Activated naive CD4-positive, alpha-beta T cell treated with anti-CD3 and anti-CD28 coated beads for 36 hours (primary cell): ENCODE results near the gene MRPL49. TPM values are rescaled to one million over a fixed set of nuclear protein-coding genes. Genes with fewer than 3 reads are reported as not detected.
A peak's percentile ranks its signal among the peaks of the same experiment; 100 is the strongest.

Source experiments
- CTCF ChIA-PET: fragments of 350-600 bp; sonication (Branson Sonifier 250); formaldehyde crosslinking; loops from one replicate; lab custom pipeline; 2021; ENCODE audit warnings: antibody characterized with exemption; lab: Charles Lee
- DNase-seq: peaks from one replicate; pipeline ENCODE4 v3.0.0-alpha.2; 2020
- H3K27ac Mint-ChIP-seq: one replicate; pipeline ENCODE4 v1.8.0; 2021; ENCODE audit warnings: mild to moderate bottlenecking, mixed read lengths
- H3K27me3 Mint-ChIP-seq: one replicate; pipeline ENCODE4 v1.8.0; 2021; ENCODE audit warnings: low read depth, mixed read lengths
- H3K36me3 Mint-ChIP-seq: one replicate; pipeline ENCODE4 v1.8.0; 2021; ENCODE audit warnings: low read depth, mixed read lengths
- H3K4me1 Mint-ChIP-seq: one replicate; pipeline ENCODE4 v1.8.0; 2021; ENCODE audit warnings: low read depth, mixed read lengths
- H3K4me3 Mint-ChIP-seq: one replicate; pipeline ENCODE4 v1.8.0; 2021; ENCODE audit warnings: mild to moderate bottlenecking, moderate library complexity, mixed read lengths
- H3K9me3 Mint-ChIP-seq: one replicate; pipeline ENCODE4 v1.8.0; 2021; ENCODE audit warnings: mixed read lengths
- intact Hi-C: fragments of 100-400 bp; cut with micrococcal nuclease; formaldehyde crosslinking; loops from one replicate; pipeline ENCODE4 v1.15.1; 2023
- total RNA-seq, 2 experiments: library from RNA; stranded (reverse); gene quantifications; one replicate each; pipeline ENCODE4 v1.2.3, GENCODE V29; 2021

Gene MRPL49
- total RNA-seq, result 10 to 100 TPM; 49.3 to 51.6 TPM

- CTCF ChIA-PET, result interaction anchor here (0.6 to 2.8 kb wide), 3 partner anchors 11 to 59 kb away, joined by 3 to 24 read pairs (median 3); partner anchors contain the start of gene TM7SF2
- Mint-ChIP-seq H3K4me3 (peak within 1 kb of the TSS; percentile 99), H3K9me3 (no peaks in the 10 kb centered on the region), H3K27ac (peak within 1 kb of the TSS; percentile 99), H3K4me1 (peaks cover 50% of the 10 kb centered on the region), H3K36me3 (peaks cover 37% of the 10 kb centered on the region), H3K27me3 (no peaks in the 10 kb centered on the region)
- peak; percentile 100 for DNase-seq
- intact Hi-C loops, result loop anchor here (1.0 to 2.0 kb wide), 5 partner anchors 13 to 319 kb away; partner anchors contain the start of genes CAPN1, CDCA5, MAP4K2 and VPS51
Observed at GRCh38 chr11:65121865-65122696, at the start of gene MRPL49, which contains the start of gene FAU. Gene MRPL49 (plus strand): TSS chr11:65122321. CDS start chr11:65122347, 26 bp downstream. Gene FAU (minus strand): TSS chr11:65122134. CDS start chr11:65121813, 321 bp downstream.

GRCh38 chr11:65072631-65072966 is 49.5 kb upstream of the MRPL49 start:
- CTCF ChIA-PET, result interaction anchor here (0.6 kb wide), 1 partner anchor 85 kb away, joined by 3 read pairs; no protein-coding TSS in a partner anchor
- Mint-ChIP-seq H3K27ac (no peak overlapping the region), H3K4me3 (no peak overlapping the region), H3K4me1 (peaks cover 4% of the 10 kb centered on the region), H3K9me3 (no peaks in the 10 kb centered on the region), H3K36me3 (peaks cover 18% of the 10 kb centered on the region), H3K27me3 (no peaks in the 10 kb centered on the region)
- intact Hi-C loops, result no loop called here
- no peak for DNase-seq

- no peaks in the 10 kb centered on the region for H3K27me3 Mint-ChIP-seq
- no peak for DNase-seq
- peaks cover 37% of the 10 kb centered on the region for H3K4me1 Mint-ChIP-seq
- H3K9me3 Mint-ChIP-seq, result no peaks in the 10 kb centered on the region
- H3K27ac Mint-ChIP-seq, result no peak overlapping the region
- H3K4me3 Mint-ChIP-seq, result no peak overlapping the region
- intact Hi-C loops, result no loop called here
- H3K36me3 Mint-ChIP-seq, result peaks cover 62% of the 10 kb centered on the region
- CTCF ChIA-PET, result interaction anchor here (1.1 to 1.4 kb wide), 4 partner anchors 34 to 65 kb away, joined by 3 read pairs; partner anchors contain the start of genes SAC3D1 and TM7SF2
Observed at GRCh38 chr11:65077451-65077850, 44.7 kb upstream of the MRPL49 start.

- H3K9me3 Mint-ChIP-seq, result no peaks in the 10 kb centered on the region
- peaks cover 69% of the 10 kb centered on the region for H3K36me3 Mint-ChIP-seq
- H3K27me3 Mint-ChIP-seq, result no peaks in the 10 kb centered on the region
- peak overlapping the region; percentile 39 for H3K27ac Mint-ChIP-seq
- peak; percentile 71 for DNase-seq
- CTCF ChIA-PET, result interaction anchor here (1.1 to 1.4 kb wide), 2 partner anchors 37 to 66 kb away, joined by 3 read pairs; partner anchors contain the start of gene SAC3D1
- intact Hi-C loops, result loop anchor here (1.0 kb wide), 1 partner anchor 65 kb away; no protein-coding TSS in a partner anchor
- no peak overlapping the region for H3K4me3 Mint-ChIP-seq
- H3K4me1 Mint-ChIP-seq, result peaks cover 43% of the 10 kb centered on the region
Observed at GRCh38 chr11:65078151-65078550, 44.0 kb upstream of the MRPL49 start.

- CTCF ChIA-PET, result interaction anchor here (1.1 to 1.4 kb wide), 2 partner anchors 38 to 66 kb away, joined by 3 read pairs; partner anchors contain the start of gene SAC3D1
- no peak for DNase-seq
- Mint-ChIP-seq H3K27me3 (no peaks in the 10 kb centered on the region), H3K9me3 (no peaks in the 10 kb centered on the region), H3K4me1 (peaks cover 43% of the 10 kb centered on the region), H3K4me3 (no peak overlapping the region), H3K36me3 (peaks cover 74% of the 10 kb centered on the region), H3K27ac (no peak overlapping the region)
- intact Hi-C loops, result loop anchor here (1.0 kb wide), 1 partner anchor 66 kb away; no protein-coding TSS in a partner anchor
Observed at GRCh38 chr11:65078786-65079342, 43.3 kb upstream of the MRPL49 start.

GRCh38 chr11:65083134-65083833 is 38.8 kb upstream of the MRPL49 start:
- Mint-ChIP-seq H3K4me3 (peak overlapping the region; percentile 92), H3K9me3 (no peaks in the 10 kb centered on the region), H3K27me3 (no peaks in the 10 kb centered on the region), H3K27ac (peak overlapping the region; percentile 97), H3K36me3 (peaks cover 55% of the 10 kb centered on the region), H3K4me1 (peaks cover 46% of the 10 kb centered on the region)
- intact Hi-C loops, result loop anchor here (5.0 to 10.0 kb wide), 2 partner anchors 166 to 838 kb away; partner anchors contain the start of genes ATG2A, FKBP2 and PPP1R14B
- CTCF ChIA-PET, result interaction anchor here (0.7 to 1.8 kb wide), 7 partner anchors 14 to 161 kb away, joined by 3 to 12 read pairs (median 4); partner anchors contain the start of genes ARL2 and ZNHIT2
- peak; percentile 20 for DNase-seq

GRCh38 chr11:65083834-65084597 is 38.1 kb upstream of the MRPL49 start, which contains the start of the genes CDCA5 and ZFPL1:
Gene CDCA5 (minus strand): TSS chr11:65084040. CDS start chr11:65083978, 62 bp downstream.
Gene ZFPL1 (plus strand): TSS chr11:65084222. CDS start chr11:65084699, 477 bp downstream.
- peak; percentile 97 for DNase-seq
- Mint-ChIP-seq H3K4me3 (peak within 1 kb of the TSS; percentile 92), H3K4me1 (peaks cover 39% of the 10 kb centered on the region), H3K36me3 (peaks cover 54% of the 10 kb centered on the region), H3K27me3 (no peaks in the 10 kb centered on the region), H3K27ac (peak within 1 kb of the TSS; percentile 97), H3K9me3 (no peaks in the 10 kb centered on the region)
- intact Hi-C loops, result loop anchor here (1.0 to 10.0 kb wide), 8 partner anchors 12 to 839 kb away; partner anchors contain the start of genes ATG2A, FAU, FKBP2 and MRPL49
- CTCF ChIA-PET, result interaction anchor here (1.5 to 1.6 kb wide), 2 partner anchors 26 to 33 kb away, joined by 4 read pairs; partner anchors contain the start of gene ZNHIT2

- peak overlapping the region; percentile 97 for H3K27ac Mint-ChIP-seq
- H3K36me3 Mint-ChIP-seq, result peaks cover 51% of the 10 kb centered on the region
- intact Hi-C loops, result loop anchor here (1.0 to 10.0 kb wide), 8 partner anchors 12 to 840 kb away; partner anchors contain the start of genes ATG2A, FAU, FKBP2 and MRPL49
- peak overlapping the region; percentile 92 for H3K4me3 Mint-ChIP-seq
- H3K9me3 Mint-ChIP-seq, result no peaks in the 10 kb centered on the region
- peaks cover 33% of the 10 kb centered on the region for H3K4me1 Mint-ChIP-seq
- H3K27me3 Mint-ChIP-seq, result no peaks in the 10 kb centered on the region
- CTCF ChIA-PET, result no interaction called here
- DNase-seq, result no peak
Observed at GRCh38 chr11:65084598-65085375, 37.3 kb upstream of the MRPL49 start.

GRCh38 chr11:65085446-65085845 is 36.7 kb upstream of the MRPL49 start:
- peak overlapping the region; percentile 97 for H3K27ac Mint-ChIP-seq
- CTCF ChIA-PET, result no interaction called here
- intact Hi-C loops, result loop anchor here (10.0 kb wide), 1 partner anchor 841 kb away; the partner anchor contains the start of genes FKBP2 and PPP1R14B

GRCh38 chr11:65086809-65087208 is 35.3 kb upstream of the MRPL49 start:
- H3K4me1 Mint-ChIP-seq, result peaks cover 21% of the 10 kb centered on the region
- intact Hi-C loops, result loop anchor here (10.0 kb wide), 1 partner anchor 842 kb away; the partner anchor contains the start of genes FKBP2 and PPP1R14B
- peaks cover 34% of the 10 kb centered on the region for H3K36me3 Mint-ChIP-seq
- CTCF ChIA-PET, result interaction anchor here (1.3 kb wide), 1 partner anchor 24 kb away, joined by 4 read pairs; no protein-coding TSS in a partner anchor
- no peaks in the 10 kb centered on the region for H3K27me3 Mint-ChIP-seq
- no peak overlapping the region for H3K4me3 Mint-ChIP-seq
- no peak for DNase-seq
- H3K9me3 Mint-ChIP-seq, result no peaks in the 10 kb centered on the region
- H3K27ac Mint-ChIP-seq, result no peak overlapping the region

More at GRCh38 chr11:65085446-65085845, 36.7 kb upstream of the MRPL49 start:
- Mint-ChIP-seq H3K27me3 (no peaks in the 10 kb centered on the region), H3K36me3 (peaks cover 47% of the 10 kb centered on the region), H3K9me3 (no peaks in the 10 kb centered on the region), H3K4me3 (peak overlapping the region; percentile 92), H3K4me1 (peaks cover 30% of the 10 kb centered on the region)
- DNase-seq, result no peak
